Right lobe of liver (tissue), 6 donors: ENCODE results near the gene VHLL. TPM values are rescaled to one million over a fixed set of nuclear protein-coding genes. Genes with fewer than 3 reads are reported as not detected.
"Not testable (repeated sequence)": the region's sequence is repeated elsewhere in the genome, so short reads cannot be mapped to it uniquely, and the experiment has no call there.

Experiments
- ATAC-seq, 4 donors: fragments of 200-7000 bp; cut with Tn5 transposase; one replicate each; pipeline ENCODE4 v1.9.1; 2020; ENCODE audit warnings: mild to moderate bottlenecking in 4 of 4, moderate library complexity in 4 of 4
- DNase-seq, 3 donors: peaks; one replicate each; pipeline ENCODE4 v3.0.0-alpha.2; 2020
- H3K27ac ChIP-seq, 3 donors: fragments of 200-600 bp; one replicate each; pipeline ENCODE4 v1.8.0; 2022
- H3K27me3 ChIP-seq, 2 donors: fragments of 200-600 bp; one replicate each; pipeline ENCODE4 v1.8.0; 2022
- H3K36me3 ChIP-seq, 4 donors: fragments of 200-600 bp; sonication (generic) in 1 of 4; one replicate each; pipeline versions ENCODE4 v1.5.1 to v1.8.0; 2017 to 2022; ENCODE audit warnings: control low read depth in 1 of 4
- H3K4me1 ChIP-seq, 4 donors: fragments of 200-600 bp; sonication (generic) in 1 of 4; one replicate each; pipeline versions ENCODE4 v1.5.1 to v1.8.0; 2017 to 2022; ENCODE audit warnings: control low read depth in 1 of 4
- H3K4me3 ChIP-seq, 3 donors: fragments of 200-600 bp; one replicate each; pipeline ENCODE4 v1.8.0; 2022
- H3K9me3 ChIP-seq, 4 donors: fragments of 200-600 bp; sonication (generic) in 1 of 4; one replicate each; pipeline versions ENCODE4 v1.5.1 to v1.8.0; 2017 to 2022; ENCODE audit warnings: control low read depth in 1 of 4
- CTCF ChIP-seq, 4 donors: fragments of 200-600 bp in 3 of 4; fragments of 450-650 bp in 1 of 4; IDR thresholded peaks; one replicate each; pipeline versions ENCODE4 v1.5.1 to v1.8.0; 2016 to 2022; ENCODE audit warnings: antibody characterized with exemption in 4 of 4, mild to moderate bottlenecking in 2 of 4
- POLR2A ChIP-seq: fragments of 450-650 bp; IDR thresholded peaks from one replicate; pipeline ENCODE4 v1.6.1; 2017; ENCODE audit warnings: antibody characterized with exemption, mild to moderate bottlenecking
- WGBS: methylation state at CpG from one replicate; pipeline ENCODE4 v1.1.6; 2018; ENCODE audit warnings: low coverage, low lambda C conversion rate; ENCODE audit not compliant: insufficient coverage; ENCODE audit errors: missing lambda C conversion rate; 5-methylcytosine and 5-hydroxymethylcytosine counted together
- intact Hi-C, 2 donors: fragments of 100-400 bp; cut with DNase I; formaldehyde crosslinking; loops; one replicate each; pipeline versions ENCODE4 v1.11.2 to v1.14.1; 2022
- long read RNA-seq: library from polyadenylated mRNA; unstranded; transcript quantifications from one replicate; pipeline ENCODE4 v2.0.0, GENCODE V29; 2019
- total RNA-seq, 6 experiments: library from RNA; depleted of rRNA in 2 of 6; stranded (reverse); fragments of >200 nt in 2 of 6; fragmentation: NEBNext Ultra II Directional in 3 of 6; extraction: Animal tissue kit (Norgen Biotek cat#: 25700) in 3 of 6; gene quantifications; one replicate each; pipeline versions ENCODE4 v1.1.0 to v1.2.4, GENCODE V29; 2016 to 2023
- donor health status: DM: no; HTN: yes; CAD: no.
- donor health status: DM: no; HTN: no; CAD: no.
- donor health status: DM: no; HTN: no; CAD: no.
- donor health status: DM: no; HTN: yes; CAD: no.
- donor health status: DM: no; HTN: yes; CAD: no.

The VHLL gene
- not detected for total RNA-seq
- long read RNA-seq = 0 reads

DNA sequence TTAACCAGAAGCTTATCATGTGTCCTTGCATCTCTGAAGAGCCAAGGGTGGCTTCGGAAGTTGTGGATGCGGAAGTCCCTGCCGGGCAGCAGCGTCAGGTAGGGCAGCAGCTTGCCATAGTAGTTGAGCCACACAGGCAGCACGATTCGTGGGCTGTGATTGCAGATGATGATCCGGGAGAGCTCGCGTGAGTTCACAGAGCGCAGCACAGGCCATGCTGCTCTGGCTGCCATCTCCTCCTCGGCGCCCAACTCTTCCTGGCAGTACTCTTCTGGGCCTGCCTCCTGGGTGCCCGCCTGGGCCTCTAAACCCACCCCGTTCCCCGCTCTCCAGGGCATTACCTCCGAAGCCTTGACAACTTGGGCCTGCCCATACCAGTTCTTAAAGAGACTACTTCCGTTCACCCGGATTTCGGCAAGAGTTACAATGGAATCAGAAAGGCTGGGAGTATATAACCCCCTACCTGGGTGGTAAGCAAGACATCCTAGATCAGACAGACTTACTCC, at the start of gene VHLL:
VHLL (minus strand) TSS at position 456 of the 506 bp plus-strand sequence; CDS start at position 338, 118 bp downstream.
- peaks cover 0 to 31% (median 6%) of the 10 kb centered on the region in 4 donors for H3K4me1 ChIP-seq
- H3K27ac ChIP-seq = no peak within 1 kb of the TSS
- ATAC-seq (no peak), DNase-seq (no peak)
- WGBS = 91% methylated on average over 8 of the region's 19 CpGs
- intact Hi-C loops = no loop called here
- H3K27me3 ChIP-seq = no peaks in the 10 kb centered on the region
- H3K36me3 ChIP-seq = peaks cover 0 to 5% (median 0%) of the 10 kb centered on the region in 4 donors
- no peaks in the 10 kb centered on the region for H3K9me3 ChIP-seq
- no peak within 1 kb of the TSS for H3K4me3 ChIP-seq
- no peak for TF ChIP-seq POLR2A
- no peak for TF ChIP-seq CTCF (IDR thresholded peaks at IDR 0.05)

DNA sequence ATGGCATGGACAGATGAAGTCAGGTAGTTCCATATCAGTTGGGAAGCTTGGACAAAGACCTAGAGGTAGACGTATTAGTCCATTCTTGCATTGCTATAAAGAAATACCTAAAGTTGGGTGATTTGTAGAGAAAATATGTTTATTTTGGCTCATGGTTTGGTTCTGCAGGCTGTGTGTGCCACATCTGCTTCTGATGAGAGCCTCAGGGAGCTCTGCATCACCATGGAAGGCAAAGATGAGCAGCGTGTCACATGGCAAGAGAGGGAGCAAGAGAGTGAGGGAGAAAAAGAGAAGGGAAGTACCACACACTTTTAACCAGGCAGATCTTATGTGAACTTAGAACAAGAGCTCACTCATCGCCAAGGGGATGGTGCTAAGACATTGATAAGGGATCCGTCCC, 48.2 kb upstream of the VHLL start:
- H3K4me3 ChIP-seq = no peak overlapping the region
- TF ChIP-seq CTCF (IDR thresholded peaks at IDR 0.05) (no peak), POLR2A (no peak)
- H3K27ac ChIP-seq = no peak overlapping the region
- H3K9me3 ChIP-seq = no peaks in the 10 kb centered on the region
- H3K36me3 ChIP-seq = no peaks in the 10 kb centered on the region
- intact Hi-C loops = no loop called here
- no peak for ATAC-seq
- no peaks in the 10 kb centered on the region for H3K4me1 ChIP-seq
- no peak for DNase-seq
- no peaks in the 10 kb centered on the region for H3K27me3 ChIP-seq
- 71% methylated on average over 4 of the region's 4 CpGs for WGBS

- ATAC-seq (no peak), DNase-seq (no peak)
- WGBS = 90% methylated on average over 2 of the region's 2 CpGs
- H3K27ac ChIP-seq = no peak overlapping the region
- no peaks in the 10 kb centered on the region for H3K4me1 ChIP-seq
- intact Hi-C loops = no loop called here
- no peaks in the 10 kb centered on the region for H3K9me3 ChIP-seq
- no peaks in the 10 kb centered on the region for H3K36me3 ChIP-seq
- TF ChIP-seq CTCF (IDR thresholded peaks at IDR 0.05) = no peak
- no peak for TF ChIP-seq POLR2A
- H3K4me3 ChIP-seq = no peak overlapping the region
- no peaks in the 10 kb centered on the region for H3K27me3 ChIP-seq
Measured at GRCh38 chr1:156346636-156347035, 47.5 kb upstream of the VHLL start.

DNA sequence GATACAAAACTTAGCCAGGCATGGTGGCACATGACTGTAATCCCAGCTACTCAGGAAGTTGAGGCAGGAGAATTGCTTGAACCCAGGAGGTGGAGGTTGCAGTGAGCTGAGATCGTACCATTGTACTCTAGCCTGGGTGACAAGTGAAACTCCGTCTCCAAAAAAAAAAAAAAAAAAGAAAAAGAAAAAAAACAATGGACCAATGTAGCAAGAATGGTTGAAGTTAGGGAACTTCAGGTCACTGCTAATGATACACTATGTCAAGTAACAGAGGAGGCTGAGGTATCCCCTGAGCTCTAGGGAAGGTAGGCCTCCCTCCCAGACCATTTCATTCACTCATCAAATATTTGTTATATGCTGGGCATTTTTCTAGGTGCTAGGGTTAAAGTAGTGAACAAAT, 46.9 kb upstream of the VHLL start:
- H3K27me3 ChIP-seq, intact Hi-C loops, H3K4me1 ChIP-seq, H3K9me3 ChIP-seq, H3K36me3 ChIP-seq, ATAC-seq, DNase-seq, H3K4me3 ChIP-seq, H3K27ac ChIP-seq: not testable (repeated sequence)
- 92% methylated on average over 2 of the region's 2 CpGs for WGBS

- no peak for ATAC-seq
- no peak overlapping the region for H3K27ac ChIP-seq
- intact Hi-C loops = no loop called here
- H3K9me3 ChIP-seq = no peaks in the 10 kb centered on the region
- no peak for DNase-seq
- WGBS = 77% methylated on average over 2 of the region's 3 CpGs
- no peak overlapping the region for H3K4me3 ChIP-seq
- TF ChIP-seq POLR2A (no peak), CTCF (IDR thresholded peaks at IDR 0.05) (no peak)
- no peaks in the 10 kb centered on the region for H3K4me1 ChIP-seq
- no peaks in the 10 kb centered on the region for H3K27me3 ChIP-seq
- H3K36me3 ChIP-seq = no peaks in the 10 kb centered on the region
Measured at GRCh38 chr1:156344409-156344808, 45.3 kb upstream of the VHLL start.
